SK-N-SH (cell line): ENCODE data around the gene PAOX. TPM values are rescaled to one million over a fixed set of nuclear protein-coding genes. Genes with fewer than 3 reads are reported as not detected.

Experiments
- CTCF ChIA-PET: fragments of 300-600, 350-600 bp; formaldehyde crosslinking; extraction: SDS; loops from one replicate; lab custom pipeline; 2021; lab: Yijun Ruan, JAX
- POLR2A ChIA-PET: fragments of 350-600 bp; sonication (Branson Sonifier 250); formaldehyde crosslinking; extraction: SDS; loops from one replicate; lab custom pipeline; 2020; ENCODE audit warnings: antibody characterized with exemption, inconsistent platforms; lab: Yijun Ruan, JAX
- DNase-seq: peaks from one replicate; pipeline ENCODE4 v3.0.0; 2012
- H2AFZ ChIP-seq: fragments of 200-600 bp; sonication (generic); 2 replicates; pipeline ENCODE4 v1.8.1; 2016; ENCODE audit warnings: antibody characterized with exemption, mild to moderate bottlenecking, low read depth
- H3F3A ChIP-seq: fragments of 200-600 bp; sonication (generic); replicated peaks from 2 replicates; pipeline ENCODE3; 2016; ENCODE audit warnings: antibody characterized with exemption, mild to moderate bottlenecking; ENCODE audit not compliant: insufficient read depth
- H3K27ac ChIP-seq, 2 experiments: fragments of 200-500 bp in 1 of 2; fragments of 200-600 bp in 1 of 2; sonication (Bioruptor generic) in 1 of 2; sonication (generic), shearing (Covaris generic) in 1 of 2; 2 replicates each; pipeline versions ENCODE4 v1.5.1 to v1.6.1; 2014 to 2016; ENCODE audit warnings: low read depth in 2 of 2, inconsistent platforms in 1 of 2, low read length in 1 of 2, mild to moderate bottlenecking in 1 of 2, mixed read lengths in 1 of 2
- H3K27me3 ChIP-seq: fragments of 200-600 bp; sonication (generic), shearing (Covaris generic); 2 replicates; pipeline ENCODE4 v1.6.1; 2016; ENCODE audit warnings: mixed run types; ENCODE audit not compliant: insufficient read depth
- H3K36me3 ChIP-seq, 2 experiments: fragments of 200-500 bp in 1 of 2; fragments of 200-600 bp in 1 of 2; sonication (Bioruptor generic) in 1 of 2; sonication (generic) in 1 of 2; replicated peaks in 1 of 2; 2 replicates each; pipeline versions ENCODE3 to v1.5.1; 2014 to 2016; ENCODE audit warnings: low read length in 1 of 2, mild to moderate bottlenecking in 1 of 2; ENCODE audit not compliant: insufficient read depth in 2 of 2, control insufficient read depth in 1 of 2
- H3K4me1 ChIP-seq, 2 experiments: fragments of 200-500 bp in 1 of 2; fragments of 200-600 bp in 1 of 2; sonication (Bioruptor generic) in 1 of 2; sonication (generic), shearing (Covaris generic) in 1 of 2; 2 replicates each; pipeline versions ENCODE4 v1.5.1 to v1.6.1; 2014 to 2016; ENCODE audit warnings: low read depth in 1 of 2, low read length in 1 of 2, mixed run types in 1 of 2; ENCODE audit not compliant: insufficient read depth in 2 of 2, control insufficient read depth in 1 of 2
- H3K4me2 ChIP-seq: fragments of 200-600 bp; sonication (generic), shearing (Covaris generic); 2 replicates; pipeline ENCODE4 v1.6.1; 2017; ENCODE audit warnings: mixed run types
- H3K4me3 ChIP-seq, 2 experiments: fragments of 200-500 bp in 1 of 2; fragments of 200-600 bp in 1 of 2; sonication (Bioruptor generic) in 1 of 2; sonication (generic), shearing (Covaris generic) in 1 of 2; 2 replicates each; pipeline versions ENCODE4 v1.5.1 to v1.8.1; 2014 to 2016; ENCODE audit warnings: low read depth in 2 of 2, inconsistent platforms in 1 of 2, low read length in 1 of 2, mild to moderate bottlenecking in 1 of 2, mixed read lengths in 1 of 2, moderate library complexity in 1 of 2
- H3K79me2 ChIP-seq: fragments of 200-600 bp; sonication (generic); 2 replicates; pipeline ENCODE4 v1.8.1; 2017; ENCODE audit warnings: mild to moderate bottlenecking; ENCODE audit not compliant: insufficient read depth
- H3K9ac ChIP-seq: fragments of 200-600 bp; sonication (generic); 2 replicates; pipeline ENCODE4 v1.6.1; 2017; ENCODE audit warnings: mixed run types
- H3K9me2 ChIP-seq: fragments of 200-600 bp; sonication (generic); 2 replicates; pipeline ENCODE4 v1.6.1; 2017; ENCODE audit warnings: mixed run types
- H3K9me3 ChIP-seq: fragments of 200-600 bp; sonication (generic); 2 replicates; pipeline ENCODE4 v1.6.1; 2017; ENCODE audit warnings: mixed run types, mild to moderate bottlenecking, moderate library complexity
- H4K20me1 ChIP-seq: fragments of 200-600 bp; sonication (generic); 2 replicates; pipeline ENCODE4 v1.6.1; 2017; ENCODE audit warnings: mild to moderate bottlenecking, mixed run types; ENCODE audit not compliant: insufficient read depth
- EZH2phosphoT487 ChIP-seq: fragments of 200-600 bp; sonication (generic); IDR thresholded peaks from 2 replicates; pipeline ENCODE4 v1.6.1; 2017; ENCODE audit warnings: low read depth, mixed run types, mild to moderate bottlenecking, antibody characterized with exemption, moderate library complexity, borderline replicate concordance
- IRF3 ChIP-seq: fragments of 150-350 bp; IDR thresholded peaks from 2 replicates; pipeline ENCODE4 v1.6.1; 2016; ENCODE audit warnings: mild to moderate bottlenecking, low read depth, low read length
- MEF2A ChIP-seq: IDR thresholded peaks from 2 replicates; pipeline ENCODE4 v1.4.0; 2012; ENCODE audit warnings: low read depth, borderline replicate concordance
- NRF1 ChIP-seq: IDR thresholded peaks from 2 replicates; pipeline ENCODE4 v1.6.1; 2012; ENCODE audit warnings: low read depth, mild to moderate bottlenecking, low read length
- TCF12 ChIP-seq: IDR thresholded peaks from 2 replicates; pipeline ENCODE4 v1.4.0; 2012
- USF2 ChIP-seq: fragments of 150-350 bp; IDR thresholded peaks from 2 replicates; pipeline ENCODE4 v1.6.1; 2017; ENCODE audit warnings: antibody characterized with exemption, low read length, low read depth, borderline replicate concordance
- YY1 ChIP-seq: IDR thresholded peaks from 2 replicates; pipeline ENCODE4 v1.4.0; 2012; ENCODE audit warnings: low read depth, mild to moderate bottlenecking
- WGBS: methylation state at CpG from one replicate; pipeline ENCODE4 v1.1.6; 2017; ENCODE audit warnings: low lambda C conversion rate; 5-methylcytosine and 5-hydroxymethylcytosine counted together
- polyA plus RNA-seq, 3 experiments: library from polyadenylated mRNA; depleted of rRNA; stranded (reverse); fragments of >200 nt; gene quantifications; 2 replicates each; pipeline ENCODE4 v1.2.3, GENCODE V29; 2012

The PAOX gene
- polyA plus RNA-seq, 1 of the 3 experiments (the other 2 are of a cell fraction) = 6.2 TPM

GRCh38 chr10:133358162-133358924 is 20.7 kb upstream of the PAOX start:
- TF ChIP-seq NRF1 (no peak), IRF3 (no peak), EZH2phosphoT487 (no peak), USF2 (no peak)
- TF ChIP-seq, all 33 proteins: peak for 0
- no peaks in the 10 kb centered on the region for H3K79me2 ChIP-seq
- 97% methylated on average over 6 of the region's 41 CpGs for whole genome bisulfite sequencing
- H4K20me1 ChIP-seq = no peaks in the 10 kb centered on the region
- no peaks in the 10 kb centered on the region for H3K9me3 ChIP-seq
- H3K27ac ChIP-seq = peak overlapping the region in 1 of 2 experiments; percentile 39; a peak in 1 of 4 replicates
- no peaks in the 10 kb centered on the region for H3F3A ChIP-seq
- no peak overlapping the region for H3K9ac ChIP-seq
- H3K9me2 ChIP-seq = no peaks in the 10 kb centered on the region
- CTCF ChIA-PET = interaction anchor here (1.0 to 9.1 kb wide), 4 partner anchors 11 to 30 kb away, joined by 3 to 73 read pairs (median 4); partner anchors contain the start of gene CALY
- DNase-seq = peak; percentile 38
- H2AFZ ChIP-seq = no peak overlapping the region
- H3K36me3 ChIP-seq = peaks cover 6 to 14% of the 10 kb centered on the region in 2 experiments
- no peak overlapping the region for H3K4me3 ChIP-seq
- H3K4me2 ChIP-seq = no peak overlapping the region
- H3K27me3 ChIP-seq = no peaks in the 10 kb centered on the region
- peaks cover 0 to 36% of the 10 kb centered on the region in 2 experiments; a peak in 1 of 4 replicates for H3K4me1 ChIP-seq
- POLR2A ChIA-PET = interaction anchor here (0.8 to 1.6 kb wide), 3 partner anchors 10 to 32 kb away, joined by 3 to 5 read pairs (median 3); partner anchors contain the start of gene ECHS1

DNA sequence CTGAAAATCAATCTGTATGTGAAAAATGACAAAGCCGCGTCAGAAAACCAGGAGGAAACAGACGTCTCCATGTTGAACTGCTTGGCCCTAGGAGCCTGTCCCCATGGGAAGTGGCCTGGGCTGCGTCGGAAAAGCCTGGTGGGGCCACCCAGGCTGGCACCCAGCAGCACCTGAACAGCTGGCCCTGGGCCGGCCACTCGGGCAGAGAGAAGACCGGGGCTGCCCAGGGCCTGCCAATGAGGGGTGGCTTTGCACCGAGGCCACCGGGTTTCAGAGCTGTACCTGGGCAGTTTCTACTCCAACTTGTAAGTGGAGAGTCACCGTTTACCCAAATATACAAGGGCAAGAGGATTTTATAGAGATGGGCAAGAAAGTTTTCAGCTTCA is 20.1 kb upstream of the PAOX start:
- TF ChIP-seq YY1 = no peak
- TF ChIP-seq TCF12 = no peak
- no peak for TF ChIP-seq MEF2A
- TF ChIP-seq, all 33 proteins: peak for 0
- 95% methylated on average over 10 of the region's 11 CpGs for WGBS
- POLR2A ChIA-PET = interaction anchor here (1.6 kb wide), 1 partner anchor 14 kb away, joined by 5 read pairs; the partner anchor contains the start of gene ECHS1

More for the DNA sequence above, 20.1 kb upstream of the PAOX start:
- H3K27me3 ChIP-seq = no peaks in the 10 kb centered on the region
- no peaks in the 10 kb centered on the region for H3F3A ChIP-seq
- H3K27ac ChIP-seq = peak overlapping the region in 1 of 2 experiments; percentile 39; a peak in 1 of 4 replicates
- no peaks in the 10 kb centered on the region for H3K9me3 ChIP-seq
- no peaks in the 10 kb centered on the region for H4K20me1 ChIP-seq
- no peak for DNase-seq
- H3K4me2 ChIP-seq = no peak overlapping the region
- no peaks in the 10 kb centered on the region for H3K9me2 ChIP-seq
- H3K4me1 ChIP-seq = peaks cover 0 to 36% of the 10 kb centered on the region in 2 experiments; a peak in 1 of 4 replicates
- H3K9ac ChIP-seq = no peak overlapping the region
- no peaks in the 10 kb centered on the region for H3K79me2 ChIP-seq
- H3K4me3 ChIP-seq = no peak overlapping the region
- H2AFZ ChIP-seq = no peak overlapping the region
- CTCF ChIA-PET = interaction anchor here (1.0 to 9.1 kb wide), 2 partner anchors 11 to 30 kb away, joined by 3 to 73 read pairs; no protein-coding TSS in a partner anchor
- peaks cover 6 to 14% of the 10 kb centered on the region in 2 experiments for H3K36me3 ChIP-seq
